ENCODE data around the gene NFKBIZ.

NFKBIZ gene, protein sequence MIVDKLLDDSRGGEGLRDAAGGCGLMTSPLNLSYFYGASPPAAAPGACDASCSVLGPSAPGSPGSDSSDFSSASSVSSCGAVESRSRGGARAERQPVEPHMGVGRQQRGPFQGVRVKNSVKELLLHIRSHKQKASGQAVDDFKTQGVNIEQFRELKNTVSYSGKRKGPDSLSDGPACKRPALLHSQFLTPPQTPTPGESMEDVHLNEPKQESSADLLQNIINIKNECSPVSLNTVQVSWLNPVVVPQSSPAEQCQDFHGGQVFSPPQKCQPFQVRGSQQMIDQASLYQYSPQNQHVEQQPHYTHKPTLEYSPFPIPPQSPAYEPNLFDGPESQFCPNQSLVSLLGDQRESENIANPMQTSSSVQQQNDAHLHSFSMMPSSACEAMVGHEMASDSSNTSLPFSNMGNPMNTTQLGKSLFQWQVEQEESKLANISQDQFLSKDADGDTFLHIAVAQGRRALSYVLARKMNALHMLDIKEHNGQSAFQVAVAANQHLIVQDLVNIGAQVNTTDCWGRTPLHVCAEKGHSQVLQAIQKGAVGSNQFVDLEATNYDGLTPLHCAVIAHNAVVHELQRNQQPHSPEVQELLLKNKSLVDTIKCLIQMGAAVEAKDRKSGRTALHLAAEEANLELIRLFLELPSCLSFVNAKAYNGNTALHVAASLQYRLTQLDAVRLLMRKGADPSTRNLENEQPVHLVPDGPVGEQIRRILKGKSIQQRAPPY

DNA sequence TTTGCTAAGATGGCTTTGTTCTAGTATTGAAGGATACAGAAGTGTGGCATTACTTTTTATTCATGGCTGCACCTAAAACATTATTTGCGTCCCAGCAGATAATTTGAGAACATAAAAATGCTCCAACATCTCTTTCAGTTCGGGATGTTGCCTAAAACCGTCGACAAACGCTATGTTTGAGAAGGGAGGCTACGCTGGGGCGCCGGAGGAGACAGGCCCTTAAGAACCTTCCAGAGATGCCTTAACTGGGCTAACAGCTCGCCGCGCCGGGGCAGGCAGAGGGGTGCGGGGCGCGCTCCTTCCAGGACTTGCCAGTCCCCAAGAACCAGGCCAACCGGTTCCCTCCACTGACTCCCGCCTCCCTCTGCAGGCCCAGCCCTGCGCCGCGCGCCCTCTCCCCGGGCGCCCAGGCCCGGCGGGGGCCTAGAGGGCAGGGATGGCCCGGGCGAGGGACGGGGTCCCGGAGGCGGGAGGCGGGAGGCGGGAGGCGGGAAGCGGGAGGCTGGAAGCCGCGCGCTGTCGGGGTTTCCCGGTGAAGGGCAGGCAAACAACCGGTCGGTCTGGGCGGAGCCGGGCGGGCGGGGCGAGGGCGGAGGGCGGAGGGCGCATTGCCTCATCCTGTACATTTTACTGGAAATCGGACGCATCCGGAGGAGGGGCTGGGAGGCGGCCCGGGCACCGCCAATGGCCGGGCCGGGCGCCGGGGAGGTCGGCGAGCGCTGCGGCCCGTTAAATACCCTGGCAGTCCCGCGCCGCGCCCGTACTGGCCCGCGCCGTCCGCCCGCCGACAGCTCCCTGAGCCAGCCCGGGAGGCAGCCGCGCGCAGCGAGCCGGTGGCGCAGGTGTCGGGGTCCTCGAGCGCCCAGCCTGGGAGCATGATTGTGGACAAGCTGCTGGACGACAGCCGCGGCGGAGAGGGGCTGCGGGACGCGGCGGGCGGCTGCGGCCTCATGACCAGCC, at the start of gene NFKBIZ:
NFKBIZ (plus strand) TSS at position 761 of the 960 bp plus-strand sequence; CDS start at position 876, 115 bp downstream.
- DNase-seq (ENCODE audit: low spot score) = peak; percentile 98
- FAIRE-seq = peak; percentile 92

- DNase-seq (ENCODE audit: low spot score) (no peak), FAIRE-seq (no peak)
These were observed 48.1 kb upstream of the NFKBIZ start for GRCh38 chr3:101801174-101801573.

DNA sequence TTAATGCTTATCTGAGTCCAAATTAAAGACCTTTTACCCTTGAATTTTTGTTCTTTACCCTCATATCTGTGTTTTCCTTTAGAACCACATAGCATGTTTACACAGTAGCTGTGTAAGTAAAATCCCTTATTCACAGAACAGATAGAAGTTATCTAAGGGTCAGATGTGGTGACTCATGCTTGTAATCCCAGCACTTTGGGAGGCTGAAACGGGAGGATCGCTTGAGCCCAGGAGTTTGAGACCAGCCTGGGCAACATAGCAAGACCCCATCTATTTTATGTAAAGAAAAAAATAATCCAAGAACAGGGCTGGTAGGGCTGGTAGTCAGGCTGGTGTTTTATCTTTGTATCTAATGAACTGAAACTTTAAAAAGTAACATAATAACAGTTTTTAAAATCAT, 47.1 kb upstream of the NFKBIZ start:
- no peak for FAIRE-seq
- DNase-seq (ENCODE audit: low spot score) = no peak

GRCh38 chr3:101803173-101803782, 46.0 kb upstream of the NFKBIZ start:
- DNase-seq (ENCODE audit: low spot score) (peak; percentile 51), FAIRE-seq (peak; percentile 62)

GRCh38 chr3:101803939-101804338, 45.4 kb upstream of the NFKBIZ start:
- no peak for FAIRE-seq
- no peak for DNase-seq (ENCODE audit: low spot score)

DNA sequence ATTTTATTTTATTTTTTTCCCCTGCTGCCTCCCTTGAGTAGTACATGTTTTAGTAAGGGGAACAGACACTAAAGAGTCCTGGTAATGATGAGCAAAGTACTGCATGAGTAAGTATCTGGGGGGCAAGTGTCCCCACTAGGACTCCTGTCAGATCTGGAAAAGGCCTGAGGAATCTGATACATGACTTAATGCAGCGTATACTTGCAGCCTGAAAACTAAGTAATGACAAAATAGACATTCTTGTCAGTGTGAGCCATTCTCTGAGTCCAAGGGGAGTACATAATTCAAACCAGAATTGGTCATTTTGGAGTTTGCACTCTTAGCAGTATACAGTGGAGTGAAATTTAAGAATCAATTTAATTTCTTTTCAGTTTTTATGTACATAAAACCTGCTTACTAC, 42.8 kb upstream of the NFKBIZ start:
- DNase-seq (ENCODE audit: low spot score) (no peak), FAIRE-seq (no peak)

- FAIRE-seq = no peak
- no peak for DNase-seq (ENCODE audit: low spot score)
These were observed 41.4 kb upstream of the NFKBIZ start for GRCh38 chr3:101807888-101808287.

GRCh38 chr3:101809178-101810021, 39.9 kb upstream of the NFKBIZ start:
- FAIRE-seq (no peak), DNase-seq (ENCODE audit: low spot score) (peak; percentile 47)

GRCh38 chr3:101810022-101810418, 39.3 kb upstream of the NFKBIZ start:
- DNase-seq (ENCODE audit: low spot score) (no peak), FAIRE-seq (no peak)

DNA sequence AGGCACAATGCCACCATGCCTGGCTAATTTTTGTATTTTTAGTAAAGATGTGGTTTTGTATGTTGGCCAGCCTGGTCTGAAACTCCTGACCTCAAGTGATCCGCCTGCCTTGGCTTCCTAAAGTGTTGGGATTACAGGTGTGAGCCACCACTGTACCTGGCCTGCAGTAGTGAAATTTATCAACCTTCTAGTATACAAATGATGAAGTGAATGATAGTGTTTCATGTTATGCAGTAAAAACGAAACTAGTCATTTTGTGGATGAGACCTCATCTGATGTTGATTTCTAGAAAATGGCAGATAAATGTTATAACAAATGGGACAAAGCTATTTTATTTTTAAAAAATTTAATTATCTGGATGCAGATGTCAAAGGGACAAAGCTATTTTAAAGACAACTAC, 37.4 kb upstream of the NFKBIZ start:
- DNase-seq (ENCODE audit: low spot score) = no peak
- FAIRE-seq = no peak

DNA sequence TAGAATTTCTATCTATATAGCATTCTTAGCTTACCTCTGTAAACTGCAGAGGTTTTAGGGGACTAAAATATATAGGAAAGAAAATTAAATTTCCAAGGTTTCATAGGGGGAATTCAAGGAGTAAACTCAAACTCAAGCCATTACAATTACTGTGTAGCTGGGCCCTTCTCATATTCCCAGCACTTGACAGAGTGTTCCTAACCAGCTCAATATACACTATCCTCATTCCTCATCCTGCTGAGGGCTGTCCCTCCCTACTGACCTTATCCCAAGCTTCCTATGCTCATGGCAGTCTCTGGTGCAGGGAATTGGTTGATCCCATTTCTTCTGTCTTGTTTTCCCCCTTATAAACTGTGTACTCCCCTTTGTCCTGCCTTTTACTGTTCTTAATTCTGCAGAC, 36.4 kb upstream of the NFKBIZ start:
- FAIRE-seq = no peak
- no peak for DNase-seq (ENCODE audit: low spot score)

DNA sequence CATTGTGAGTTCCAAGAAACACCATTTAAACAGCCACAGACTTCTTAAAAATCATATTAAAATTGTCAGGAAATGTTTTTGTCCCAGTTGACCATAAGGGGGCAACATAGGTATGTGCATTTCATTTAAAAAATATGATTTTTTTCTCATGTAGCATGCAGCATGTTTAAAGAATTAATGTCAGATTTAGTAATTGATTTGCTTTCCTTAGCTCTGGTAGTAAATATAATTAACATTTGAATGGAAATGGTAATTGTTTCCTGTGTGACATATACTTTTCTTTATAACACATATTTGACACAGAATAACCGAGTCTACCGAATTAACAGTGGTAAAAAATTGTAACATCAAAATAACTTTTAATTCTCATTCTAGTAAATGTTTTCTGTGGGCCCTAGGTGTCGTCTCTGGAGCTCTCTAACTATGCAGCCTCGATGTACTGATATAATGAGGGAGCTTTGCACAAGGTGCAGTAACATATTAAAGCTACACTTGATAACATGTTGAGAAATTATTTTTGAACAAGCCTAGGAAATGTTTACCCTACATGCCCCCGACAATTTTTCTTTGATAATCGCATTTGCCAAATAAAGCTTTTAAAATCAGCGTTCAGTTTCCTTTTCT, 35.4 kb upstream of the NFKBIZ start:
- FAIRE-seq (no peak), DNase-seq (ENCODE audit: low spot score) (no peak)

DNA sequence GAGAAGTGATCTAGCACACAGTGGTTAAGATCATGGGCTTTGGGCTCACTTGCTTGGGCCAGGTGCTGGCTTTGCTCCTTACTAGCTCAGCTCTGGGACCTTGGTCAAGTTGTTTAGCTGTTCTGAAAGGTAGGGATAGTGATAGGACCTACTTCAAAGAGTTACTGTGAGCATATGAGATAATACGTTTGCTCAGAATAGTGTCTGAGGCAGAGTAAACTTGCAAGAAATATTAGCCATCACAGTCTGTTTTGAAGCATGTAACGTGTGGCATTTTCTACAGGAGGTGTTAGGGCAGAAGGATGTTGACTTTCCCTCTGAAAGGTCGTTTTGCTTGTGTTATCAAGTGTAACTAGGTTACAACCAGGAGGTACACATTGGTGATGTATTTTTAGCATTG, 34.5 kb upstream of the NFKBIZ start:
- FAIRE-seq = no peak

DNA sequence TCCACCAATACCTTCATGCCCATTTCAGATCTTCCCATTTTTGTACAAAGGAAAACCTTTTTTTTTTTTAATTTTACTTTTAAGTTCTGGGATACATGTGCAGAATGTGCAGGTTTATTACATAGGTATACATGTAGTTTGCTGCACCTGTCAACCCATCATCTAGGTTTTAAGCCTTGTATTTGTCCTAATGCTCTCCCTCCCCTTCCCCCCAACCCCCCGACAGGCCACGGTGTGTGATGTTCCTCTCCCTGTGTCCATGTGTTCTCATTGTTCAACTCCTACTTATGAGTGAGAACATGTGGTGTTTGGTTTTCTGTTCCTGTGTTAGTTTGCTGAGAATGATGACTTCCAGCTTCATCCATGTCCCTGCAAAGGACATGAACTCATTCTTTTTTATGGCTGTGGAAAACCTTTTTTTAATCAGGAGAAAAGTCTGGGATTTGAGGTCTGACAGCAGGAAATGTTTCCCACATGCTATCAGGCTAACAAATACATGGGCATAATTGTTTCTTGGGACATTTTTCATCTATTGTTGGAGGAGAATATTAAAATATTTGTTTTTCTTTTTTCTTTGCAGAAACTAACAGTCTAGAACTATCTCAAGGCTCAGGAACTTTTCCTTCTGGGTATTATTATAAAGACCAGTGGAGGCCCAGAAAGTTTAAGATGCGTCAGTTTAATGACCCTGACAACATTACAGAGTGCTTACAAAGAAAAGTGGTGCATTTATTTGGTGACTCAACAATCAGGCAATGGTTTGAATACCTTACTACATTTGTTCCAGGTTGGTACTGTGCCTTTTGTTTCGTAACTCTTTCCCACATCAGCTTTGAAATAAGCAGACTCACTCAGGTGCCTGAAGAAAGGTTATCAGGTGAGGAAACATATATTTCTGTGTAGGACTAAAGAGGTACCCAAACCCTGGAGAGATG, 32.8 kb upstream of the NFKBIZ start:
- FAIRE-seq = no peak
- DNase-seq (ENCODE audit: low spot score) = no peak

More for the DNA sequence above, 34.5 kb upstream of the NFKBIZ start:
- no peak for DNase-seq (ENCODE audit: low spot score)

DNA sequence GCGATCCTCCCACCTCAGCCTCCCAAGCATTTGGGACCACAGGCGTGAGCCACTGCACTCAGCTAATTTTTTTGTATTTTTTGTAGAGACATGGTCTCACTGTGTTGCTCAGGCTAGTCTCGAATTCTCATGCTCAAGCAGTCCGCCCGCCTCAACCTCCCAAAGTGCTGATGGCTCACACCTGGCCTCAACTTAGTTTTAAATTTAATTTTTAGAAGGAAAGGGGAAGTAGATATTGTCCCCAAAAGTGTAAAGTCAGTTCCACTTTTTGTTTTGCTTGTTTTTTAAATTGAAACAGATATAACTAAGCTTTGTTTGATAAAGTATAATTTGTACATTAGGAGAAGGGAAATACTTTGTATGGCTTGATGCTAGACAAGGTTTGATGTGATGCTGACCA, 31.3 kb upstream of the NFKBIZ start:
- no peak for DNase-seq (ENCODE audit: low spot score)

GRCh38 chr3:101819649-101820206, 29.6 kb upstream of the NFKBIZ start:
- FAIRE-seq = no peak
- no peak for DNase-seq (ENCODE audit: low spot score)

More for the DNA sequence above, 31.3 kb upstream of the NFKBIZ start:
- FAIRE-seq = no peak

DNA sequence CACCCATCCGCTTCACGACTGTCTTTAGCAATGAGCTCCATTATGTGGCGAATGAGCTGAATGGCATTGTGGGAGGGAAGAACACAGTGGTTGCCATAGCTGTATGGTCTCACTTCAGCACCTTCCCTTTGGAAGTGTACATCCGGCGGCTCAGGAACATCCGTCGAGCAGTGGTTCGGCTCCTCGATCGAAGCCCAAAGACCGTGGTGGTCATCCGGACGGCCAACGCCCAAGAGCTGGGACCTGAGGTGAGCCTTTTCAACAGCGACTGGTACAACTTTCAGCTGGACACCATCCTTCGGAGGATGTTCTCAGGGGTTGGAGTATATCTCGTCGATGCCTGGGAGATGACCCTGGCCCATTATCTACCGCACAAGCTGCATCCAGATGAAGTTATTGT, 27.8 kb upstream of the NFKBIZ start:
- no peak for FAIRE-seq
- DNase-seq (ENCODE audit: low spot score) = no peak

GRCh38 chr3:101823525-101823924, 25.8 kb upstream of the NFKBIZ start:
- FAIRE-seq = no peak

More at GRCh38 chr3:101823525-101823924, 25.8 kb upstream of the NFKBIZ start:
- no peak for DNase-seq (ENCODE audit: low spot score)

Data from urothelium cell line (cell line).